PC-9 (cell line): ENCODE results near the gene WFDC8.

ENCODE experiments used
- EZH2 ChIP-seq: fragments of 200-600 bp; sonication (generic); IDR thresholded peaks from 2 replicates; pipeline ENCODE4 v1.8.0; 2017; ENCODE audit warnings: antibody characterized with exemption, low read depth
- TF ChIP-seq, protein P1 (sequence below): fragments of 200-600 bp; sonication (generic); conservative IDR thresholded peaks from 2 replicates; pipeline ENCODE4 v1.6.1; 2017; ENCODE audit warnings: mixed run types, antibody characterized with exemption, mild to moderate bottlenecking, moderate library complexity

GRCh38 chr20:45503403-45503802, 75.7 kb downstream of the WFDC8 start:
- no peak for TF ChIP-seq EZH2
- TF ChIP-seq, protein P1, sequence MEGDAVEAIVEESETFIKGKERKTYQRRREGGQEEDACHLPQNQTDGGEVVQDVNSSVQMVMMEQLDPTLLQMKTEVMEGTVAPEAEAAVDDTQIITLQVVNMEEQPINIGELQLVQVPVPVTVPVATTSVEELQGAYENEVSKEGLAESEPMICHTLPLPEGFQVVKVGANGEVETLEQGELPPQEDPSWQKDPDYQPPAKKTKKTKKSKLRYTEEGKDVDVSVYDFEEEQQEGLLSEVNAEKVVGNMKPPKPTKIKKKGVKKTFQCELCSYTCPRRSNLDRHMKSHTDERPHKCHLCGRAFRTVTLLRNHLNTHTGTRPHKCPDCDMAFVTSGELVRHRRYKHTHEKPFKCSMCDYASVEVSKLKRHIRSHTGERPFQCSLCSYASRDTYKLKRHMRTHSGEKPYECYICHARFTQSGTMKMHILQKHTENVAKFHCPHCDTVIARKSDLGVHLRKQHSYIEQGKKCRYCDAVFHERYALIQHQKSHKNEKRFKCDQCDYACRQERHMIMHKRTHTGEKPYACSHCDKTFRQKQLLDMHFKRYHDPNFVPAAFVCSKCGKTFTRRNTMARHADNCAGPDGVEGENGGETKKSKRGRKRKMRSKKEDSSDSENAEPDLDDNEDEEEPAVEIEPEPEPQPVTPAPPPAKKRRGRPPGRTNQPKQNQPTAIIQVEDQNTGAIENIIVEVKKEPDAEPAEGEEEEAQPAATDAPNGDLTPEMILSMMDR: no peak
